OCI-LY3 (cell line): Measurements from ENCODE around the gene RXRA.

Experiments
- H2AFZ ChIP-seq: fragments of 200-600, 300-600 bp; shearing (Covaris generic); 2 replicates; pipeline ENCODE4 v1.6.0; 2014; ENCODE audit warnings: antibody characterized with exemption, low read depth, low read length
- H3K27ac ChIP-seq: fragments of 200-600, 300-600 bp; sonication (generic); 2 replicates; pipeline ENCODE4 v1.5.1; 2014; ENCODE audit warnings: mild to moderate bottlenecking, low read length, moderate library complexity, mixed read lengths
- H3K27me3 ChIP-seq: fragments of 200-600, 300-600 bp; sonication (generic); 2 replicates; pipeline ENCODE4 v1.6.1; 2014; ENCODE audit warnings: low read depth, low read length, mixed read lengths
- H3K36me3 ChIP-seq: fragments of 200-600, 300-600 bp; sonication (generic); replicated peaks from 2 replicates; pipeline ENCODE3; 2014; ENCODE audit warnings: low read depth, low read length, mixed read lengths
- H3K4me1 ChIP-seq: fragments of 300-600, 200-600 bp; sonication (generic); 2 replicates; pipeline ENCODE4 v1.6.1; 2014; ENCODE audit warnings: low read length, mixed read lengths
- H3K4me2 ChIP-seq: fragments of 200-600, 300-600 bp; sonication (generic); 2 replicates; pipeline ENCODE4 v1.6.1; 2014; ENCODE audit warnings: low read length, mixed read lengths
- H3K4me3 ChIP-seq: fragments of 300-600, 200-600 bp; sonication (generic); 2 replicates; pipeline ENCODE4 v1.5.1; 2014; ENCODE audit warnings: antibody characterized with exemption, mild to moderate bottlenecking, low read length, moderate library complexity
- H3K79me2 ChIP-seq: fragments of 300-600, 200-600 bp; shearing (Covaris generic); 2 replicates; pipeline ENCODE4 v1.6.1; 2014; ENCODE audit warnings: mild to moderate bottlenecking, low read length, mixed read lengths
- H3K9ac ChIP-seq: fragments of 300-600, 200-600 bp; shearing (Covaris generic); 2 replicates; pipeline ENCODE4 v1.6.0; 2014; ENCODE audit warnings: mild to moderate bottlenecking, low read length, moderate library complexity
- H3K9me3 ChIP-seq: fragments of 200-600, 300-600 bp; shearing (Covaris generic); 2 replicates; pipeline ENCODE4 v1.6.1; 2014; ENCODE audit warnings: low read length, mixed read lengths; ENCODE audit not compliant: insufficient read depth
- H4K20me1 ChIP-seq: fragments of 200-600, 300-600 bp; sonication (generic); 2 replicates; pipeline ENCODE4 v1.6.1; 2016; ENCODE audit warnings: low read length, mixed read lengths; ENCODE audit not compliant: insufficient read depth
- EZH2phosphoT487 ChIP-seq: fragments of 200-600 bp; shearing (Covaris generic); IDR thresholded peaks from 2 replicates; pipeline ENCODE4 v1.6.1; 2018; ENCODE audit warnings: antibody characterized with exemption, mixed run types, low read depth
- TF ChIP-seq, protein P1 (sequence below): fragments of 200-600, 300-600 bp; sonication (generic); IDR thresholded peaks from 2 replicates; pipeline ENCODE4 v1.5.1; 2014; ENCODE audit warnings: antibody characterized with exemption, low read length, low read depth

Gene RXRA

DNA sequence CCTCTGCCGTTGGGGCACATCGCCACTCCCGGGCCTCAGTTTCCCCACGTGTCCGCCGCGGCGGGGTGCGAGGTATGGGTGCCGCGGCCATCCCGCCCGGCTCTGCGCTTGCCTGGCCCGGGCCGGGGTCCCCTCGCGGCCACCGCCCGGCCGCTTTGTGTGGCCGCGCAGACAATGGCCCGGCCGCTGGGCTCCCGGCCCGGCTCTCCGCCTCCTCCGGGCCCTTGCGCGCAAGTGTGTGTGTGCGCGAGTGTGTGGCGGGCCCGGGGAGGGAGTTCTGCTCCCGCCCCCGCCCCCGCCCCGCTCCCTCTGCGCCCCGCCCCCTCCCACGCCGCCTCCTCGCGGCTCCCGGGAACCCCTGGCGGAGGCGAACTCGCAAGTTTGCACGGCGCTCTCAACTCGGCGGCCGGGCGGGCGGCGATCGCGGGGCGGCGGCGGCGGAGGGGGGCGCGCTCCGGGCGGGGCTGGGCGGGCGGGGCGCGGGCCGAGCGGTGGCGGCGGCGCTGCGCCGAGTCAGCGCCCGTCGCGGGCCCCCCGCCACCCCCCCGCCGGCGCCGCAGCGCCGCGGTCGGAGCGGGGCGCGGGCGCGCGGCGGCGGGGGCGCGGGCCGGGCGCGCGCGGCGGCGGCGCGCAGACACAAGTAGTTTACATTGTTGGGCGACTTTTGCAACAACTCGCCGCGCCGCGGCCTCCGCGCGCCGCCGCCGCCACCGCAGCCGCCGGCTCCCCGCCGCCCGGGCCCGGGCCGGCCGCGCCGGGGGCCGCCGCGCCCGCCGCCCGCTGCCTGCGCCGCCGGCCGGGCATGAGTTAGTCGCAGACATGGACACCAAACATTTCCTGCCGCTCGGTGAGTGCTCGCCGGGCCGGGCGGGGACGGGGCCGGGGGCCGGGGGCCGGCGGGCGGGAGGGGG lies at the start of gene RXRA:
RXRA (plus strand) TSS at position 643 of the 911 bp plus-strand sequence; CDS start at position 820, 177 bp downstream.
- TF ChIP-seq, protein P1, sequence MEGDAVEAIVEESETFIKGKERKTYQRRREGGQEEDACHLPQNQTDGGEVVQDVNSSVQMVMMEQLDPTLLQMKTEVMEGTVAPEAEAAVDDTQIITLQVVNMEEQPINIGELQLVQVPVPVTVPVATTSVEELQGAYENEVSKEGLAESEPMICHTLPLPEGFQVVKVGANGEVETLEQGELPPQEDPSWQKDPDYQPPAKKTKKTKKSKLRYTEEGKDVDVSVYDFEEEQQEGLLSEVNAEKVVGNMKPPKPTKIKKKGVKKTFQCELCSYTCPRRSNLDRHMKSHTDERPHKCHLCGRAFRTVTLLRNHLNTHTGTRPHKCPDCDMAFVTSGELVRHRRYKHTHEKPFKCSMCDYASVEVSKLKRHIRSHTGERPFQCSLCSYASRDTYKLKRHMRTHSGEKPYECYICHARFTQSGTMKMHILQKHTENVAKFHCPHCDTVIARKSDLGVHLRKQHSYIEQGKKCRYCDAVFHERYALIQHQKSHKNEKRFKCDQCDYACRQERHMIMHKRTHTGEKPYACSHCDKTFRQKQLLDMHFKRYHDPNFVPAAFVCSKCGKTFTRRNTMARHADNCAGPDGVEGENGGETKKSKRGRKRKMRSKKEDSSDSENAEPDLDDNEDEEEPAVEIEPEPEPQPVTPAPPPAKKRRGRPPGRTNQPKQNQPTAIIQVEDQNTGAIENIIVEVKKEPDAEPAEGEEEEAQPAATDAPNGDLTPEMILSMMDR, result no peak
- TF ChIP-seq EZH2phosphoT487, result no peak
- no peaks in the 10 kb centered on the region for H3K9me3 ChIP-seq
- H3K4me2 ChIP-seq, result peak within 1 kb of the TSS; percentile 100
- H3K9ac ChIP-seq, result peak within 1 kb of the TSS; percentile 83
- no peak within 1 kb of the TSS for H2AFZ ChIP-seq
- peaks cover 39% of the 10 kb centered on the region for H4K20me1 ChIP-seq
- peak within 1 kb of the TSS; percentile 93 for H3K4me3 ChIP-seq
- H3K27me3 ChIP-seq, result peaks cover 25% of the 10 kb centered on the region
- peaks cover 35% of the 10 kb centered on the region for H3K4me1 ChIP-seq
- no peak within 1 kb of the TSS for H3K27ac ChIP-seq
- H3K36me3 ChIP-seq, result no peaks in the 10 kb centered on the region
- peaks cover 42% of the 10 kb centered on the region for H3K79me2 ChIP-seq

DNA sequence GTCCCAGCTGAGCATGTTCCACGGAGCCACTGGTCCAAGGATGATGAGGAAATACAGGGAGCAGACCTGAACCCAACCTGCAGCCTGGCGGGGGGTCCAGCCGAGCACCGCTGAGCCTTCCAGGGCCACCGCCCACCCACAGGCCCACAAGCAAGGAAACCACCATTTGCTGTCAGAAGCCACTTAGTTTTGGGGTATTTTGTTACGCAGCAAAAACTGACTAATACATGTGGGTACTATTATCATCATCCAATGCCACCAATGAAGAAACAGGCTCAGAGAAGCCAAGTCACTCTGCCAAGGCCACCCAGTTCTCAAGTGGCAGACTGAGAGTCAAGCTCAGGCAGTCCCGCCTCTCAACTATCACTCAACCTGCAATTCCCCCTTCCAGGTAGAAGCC lies 48.0 kb upstream of the RXRA start:
- H4K20me1 ChIP-seq, result no peaks in the 10 kb centered on the region
- no peak for TF ChIP-seq EZH2phosphoT487
- TF ChIP-seq, protein P1, result no peak
- H3K9ac ChIP-seq, result no peak overlapping the region
- no peaks in the 10 kb centered on the region for H3K36me3 ChIP-seq
- no peak overlapping the region for H2AFZ ChIP-seq
- H3K9me3 ChIP-seq, result no peaks in the 10 kb centered on the region
- H3K4me1 ChIP-seq, result peaks cover 13% of the 10 kb centered on the region
- H3K4me2 ChIP-seq, result no peak overlapping the region
- no peak overlapping the region for H3K4me3 ChIP-seq
- H3K27ac ChIP-seq, result no peak overlapping the region
- H3K27me3 ChIP-seq, result peaks cover 2% of the 10 kb centered on the region; the same call in 1 of the 2 replicates
- H3K79me2 ChIP-seq, result no peaks in the 10 kb centered on the region

DNA sequence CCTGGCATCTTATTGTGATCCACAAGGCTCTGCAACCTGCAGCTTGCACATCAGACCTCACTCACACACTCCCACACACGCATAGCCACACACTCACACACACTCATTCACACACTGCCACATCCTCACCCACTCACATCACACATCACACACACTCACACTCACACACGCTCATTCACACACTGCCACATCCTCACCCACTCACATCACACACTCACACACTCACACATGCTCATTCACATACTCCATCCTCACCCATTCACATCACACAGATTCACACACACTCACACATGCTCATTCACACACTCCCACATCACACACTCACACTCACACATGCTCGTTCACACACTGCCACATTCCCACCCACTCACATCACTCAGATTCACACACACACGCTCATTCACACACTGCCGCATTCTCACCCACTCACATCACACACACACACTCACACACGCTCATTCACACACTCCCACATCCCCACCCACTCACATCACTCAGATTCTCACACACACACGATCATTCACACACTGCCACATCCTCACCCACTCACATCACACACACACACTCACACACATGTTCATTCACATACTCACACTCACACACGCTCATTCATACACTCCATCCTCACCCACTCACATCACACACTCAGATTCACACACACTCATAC lies 47.1 kb upstream of the RXRA start:
- no peak overlapping the region for H3K9ac ChIP-seq
- H3K27me3 ChIP-seq, result peaks cover 2% of the 10 kb centered on the region; the same call in 1 of the 2 replicates
- no peak overlapping the region for H2AFZ ChIP-seq
- peaks cover 13% of the 10 kb centered on the region for H3K4me1 ChIP-seq
- H3K36me3 ChIP-seq, result no peaks in the 10 kb centered on the region
- TF ChIP-seq, protein P1, result no peak
- TF ChIP-seq EZH2phosphoT487, result no peak
- no peaks in the 10 kb centered on the region for H4K20me1 ChIP-seq
- no peak overlapping the region for H3K4me3 ChIP-seq
- no peaks in the 10 kb centered on the region for H3K9me3 ChIP-seq
- no peak overlapping the region for H3K27ac ChIP-seq
- no peaks in the 10 kb centered on the region for H3K79me2 ChIP-seq
- no peak overlapping the region for H3K4me2 ChIP-seq

DNA sequence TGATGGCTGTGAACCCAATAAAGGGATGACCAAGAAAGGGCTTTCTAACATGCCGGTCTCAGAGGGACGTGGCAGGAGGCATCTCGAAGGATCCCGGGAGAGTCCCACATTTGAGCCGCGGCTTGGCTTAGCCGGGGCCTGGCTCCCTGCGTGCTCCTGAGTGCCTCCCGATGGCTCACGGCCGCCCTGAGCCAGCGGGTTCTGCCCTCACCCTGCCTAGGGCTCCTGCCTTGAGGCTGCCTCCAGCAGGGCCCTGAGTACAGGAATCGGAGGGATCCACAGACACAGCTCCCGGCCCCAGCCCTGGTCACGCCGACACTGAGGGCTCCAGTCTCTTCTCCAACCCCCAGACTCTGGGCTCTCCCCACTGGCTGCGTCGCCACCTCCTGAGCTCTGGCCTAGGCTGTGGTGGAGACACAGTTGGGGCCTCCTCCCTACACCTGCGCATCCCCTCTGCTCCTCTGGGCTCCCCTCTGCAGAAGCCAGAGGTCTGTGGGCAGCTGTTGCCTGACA lies 44.1 kb upstream of the RXRA start:
- H3K9ac ChIP-seq, result no peak overlapping the region
- no peaks in the 10 kb centered on the region for H4K20me1 ChIP-seq
- H3K79me2 ChIP-seq, result no peaks in the 10 kb centered on the region
- no peak overlapping the region for H2AFZ ChIP-seq
- H3K4me3 ChIP-seq, result no peak overlapping the region
- H3K9me3 ChIP-seq, result no peaks in the 10 kb centered on the region
- no peak for TF ChIP-seq EZH2phosphoT487
- TF ChIP-seq, protein P1, result no peak
- no peaks in the 10 kb centered on the region for H3K36me3 ChIP-seq
- H3K27me3 ChIP-seq, result no peaks in the 10 kb centered on the region
- no peak overlapping the region for H3K27ac ChIP-seq
- no peaks in the 10 kb centered on the region for H3K4me1 ChIP-seq
- no peak overlapping the region for H3K4me2 ChIP-seq
